GM12891 (cell line): Measurements from ENCODE around the gene IL25.
"Not testable (repeated sequence)": the region's sequence is repeated elsewhere in the genome, so short reads cannot be mapped to it uniquely, and the experiment has no call there.

Experiments
- DNase-seq: peaks from one replicate; pipeline ENCODE4 v3.0.0; 2011; ENCODE audit warnings: low spot score; ENCODE audit not compliant: insufficient read length
- FAIRE-seq: peaks from 2 replicates; lab custom pipeline; 2011; peaks lifted over from hg19 to GRCh38; lab: Jason Lieb, UNC
- PAX5 ChIP-seq: IDR thresholded peaks from 2 replicates; pipeline ENCODE4 v1.6.1; 2011; ENCODE audit warnings: low read length, moderate library complexity, mild to moderate bottlenecking; ENCODE audit not compliant: insufficient read depth, severe bottlenecking
- POLR2A ChIP-seq: IDR thresholded peaks from 2 replicates; pipeline ENCODE4 v1.6.1; 2011; ENCODE audit warnings: low read depth, low read length, control low read depth
- POLR2AphosphoS5 ChIP-seq: IDR thresholded peaks from 2 replicates; pipeline ENCODE4 v1.6.1; 2011; ENCODE audit warnings: low read depth, low read length, control low read depth
- POU2F2 ChIP-seq: IDR thresholded peaks from 2 replicates; pipeline ENCODE4 v1.6.1; 2011; ENCODE audit warnings: low read depth, mild to moderate bottlenecking, control low read depth, low read length, moderate library complexity
- SPI1 ChIP-seq: IDR thresholded peaks from 2 replicates; pipeline ENCODE4 v1.6.1; 2011; ENCODE audit warnings: low read depth, low read length, control low read depth
- TAF1 ChIP-seq: IDR thresholded peaks from 2 replicates; pipeline ENCODE4 v1.6.1; 2011; ENCODE audit warnings: low read depth, low read length, control low read depth

Gene IL25

GRCh38 chr14:23386999-23387398 is 14.4 kb downstream of the IL25 start:
- DNase-seq = no peak
- no peak for FAIRE-seq

GRCh38 chr14:23387916-23388882 is 15.6 kb downstream of the IL25 start:
- no peak for TF ChIP-seq POU2F2
- no peak for TF ChIP-seq POLR2AphosphoS5
- no peak for TF ChIP-seq PAX5
- no peak for TF ChIP-seq SPI1
- TF ChIP-seq TAF1 = no peak
- TF ChIP-seq POLR2A = no peak
- no peak for FAIRE-seq
- DNase-seq = no peak

More at GRCh38 chr14:23386999-23387398, 14.4 kb downstream of the IL25 start:
- TF ChIP-seq POU2F2 (no peak), POLR2A (no peak), PAX5 (no peak), POLR2AphosphoS5 (no peak), SPI1 (no peak), TAF1 (no peak)

GRCh38 chr14:23388996-23389395 is 16.4 kb downstream of the IL25 start:
- no peak for FAIRE-seq
- DNase-seq = no peak
- TF ChIP-seq POU2F2 (no peak), POLR2A (no peak), TAF1 (no peak), POLR2AphosphoS5 (no peak), PAX5 (no peak), SPI1 (no peak)

- DNase-seq = no peak
- TF ChIP-seq POLR2AphosphoS5 (no peak), POU2F2 (no peak), SPI1 (no peak), POLR2A (no peak), TAF1 (no peak), PAX5 (no peak)
- FAIRE-seq = no peak
Observed at GRCh38 chr14:23389396-23389795, 16.8 kb downstream of the IL25 start.

GRCh38 chr14:23389871-23390270 is 17.3 kb downstream of the IL25 start:
- not testable (repeated sequence) for FAIRE-seq, DNase-seq

- FAIRE-seq (no peak), DNase-seq (no peak)
- TF ChIP-seq POU2F2 (no peak), POLR2A (no peak), POLR2AphosphoS5 (no peak), PAX5 (no peak), TAF1 (no peak), SPI1 (no peak)
Observed at GRCh38 chr14:23392613-23393012, 20.0 kb downstream of the IL25 start.

- no peak for FAIRE-seq
Observed at GRCh38 chr14:23396126-23396525, 23.5 kb downstream of the IL25 start.

GRCh38 chr14:23396781-23397407 is 24.3 kb downstream of the IL25 start:
- TF ChIP-seq PAX5 (no peak), SPI1 (no peak), POU2F2 (no peak), POLR2A (no peak), POLR2AphosphoS5 (no peak), TAF1 (no peak)
- FAIRE-seq = no peak
- DNase-seq = no peak

More at GRCh38 chr14:23396126-23396525, 23.5 kb downstream of the IL25 start:
- DNase-seq = no peak
- TF ChIP-seq POLR2A (no peak), SPI1 (no peak), POLR2AphosphoS5 (no peak), PAX5 (no peak), POU2F2 (no peak), TAF1 (no peak)

GRCh38 chr14:23398348-23398747 is 25.7 kb downstream of the IL25 start:
- FAIRE-seq = no peak
- TF ChIP-seq POLR2A (no peak), POU2F2 (no peak), SPI1 (no peak), TAF1 (no peak), PAX5 (no peak), POLR2AphosphoS5 (no peak)
- no peak for DNase-seq
